Stimulated activated CD4-positive, alpha-beta T cell treated with anti-CD3 and anti-CD28 coated beads, Interleukin-15, amount 100 ng/mL, for 48 hours (primary cell): ENCODE results near the gene GPR107.

ENCODE experiments used
- DNase-seq, 2 donors: peaks; one replicate each; pipeline ENCODE4 v3.0.0-alpha.2; 2020; ENCODE audit warnings: low read depth in 2 of 2

GPR107 gene

GRCh38 chr9:130183133-130183762 lies 129.5 kb downstream of the GPR107 start:
- DNase-seq, result no peak

- no peak for DNase-seq
These were observed 131.3 kb downstream of the GPR107 start for GRCh38 chr9:130185017-130185416.

GRCh38 chr9:130185490-130186031 lies 131.9 kb downstream of the GPR107 start:
- DNase-seq, result no peak

GRCh38 chr9:130186051-130186450 lies 132.3 kb downstream of the GPR107 start:
- no peak for DNase-seq

GRCh38 chr9:130186839-130187522 lies 133.3 kb downstream of the GPR107 start:
- no peak for DNase-seq

- no peak for DNase-seq
These were observed 133.8 kb downstream of the GPR107 start for GRCh38 chr9:130187523-130187846.

GRCh38 chr9:130188860-130189481 lies 135.3 kb downstream of the GPR107 start:
- DNase-seq, result no peak
